ENCODE measurements around the gene CC2D1A.

Gene CC2D1A

DNA sequence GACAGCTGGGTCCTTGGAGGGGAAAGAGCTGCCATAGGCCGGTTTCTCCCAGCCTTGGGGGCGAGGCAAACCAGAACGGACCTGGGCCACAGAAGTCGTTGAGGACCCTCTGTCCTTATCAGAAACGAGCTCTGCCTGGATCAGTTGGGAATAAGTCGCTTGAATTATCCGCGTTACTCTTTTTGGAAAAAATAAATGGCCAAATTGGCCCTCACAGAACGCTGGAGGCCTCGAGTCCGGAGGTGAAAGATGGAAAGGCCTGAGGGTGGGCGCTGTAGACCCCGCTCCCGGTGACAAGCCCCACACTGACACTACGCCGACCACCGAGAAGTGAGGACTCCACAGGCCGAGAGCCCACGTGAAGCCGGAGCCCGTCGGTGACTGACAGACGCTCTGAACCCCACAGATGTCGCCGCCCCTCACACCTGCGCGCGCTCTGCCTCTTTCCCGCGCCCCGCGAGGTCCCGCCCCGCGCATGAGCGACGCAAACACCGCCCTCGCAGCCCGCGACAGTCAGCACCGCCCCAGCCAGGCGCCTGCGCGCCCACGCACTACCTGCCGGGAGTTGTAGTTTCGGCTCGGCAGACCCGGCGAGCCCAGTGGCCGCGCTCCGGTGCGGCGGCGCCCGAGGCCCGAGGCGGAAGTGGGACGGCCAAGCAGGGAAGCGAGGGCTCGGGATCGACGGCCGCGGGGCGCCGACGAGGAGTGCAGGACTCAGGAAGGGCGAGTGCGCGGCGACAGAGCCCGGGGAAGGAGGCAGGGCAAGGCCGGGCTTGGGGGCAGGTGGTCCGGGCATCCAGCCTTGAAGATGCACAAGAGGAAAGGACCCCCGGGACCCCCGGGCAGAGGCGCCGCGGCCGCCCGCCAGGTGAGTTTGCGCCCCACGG is at the start of gene CC2D1A, which contains the start of gene BRME1:
Gene CC2D1A, plus strand, starts transcription at position 568 of the 887 bp plus-strand sequence. Its CDS starts 241 bp downstream, at position 809.
Gene BRME1, minus strand, starts transcription at position 484 of the 887 bp plus-strand sequence. CDS start 1,225 bp downstream, outside the sequence.
- DNase-seq, result peak; percentile 82

DNA sequence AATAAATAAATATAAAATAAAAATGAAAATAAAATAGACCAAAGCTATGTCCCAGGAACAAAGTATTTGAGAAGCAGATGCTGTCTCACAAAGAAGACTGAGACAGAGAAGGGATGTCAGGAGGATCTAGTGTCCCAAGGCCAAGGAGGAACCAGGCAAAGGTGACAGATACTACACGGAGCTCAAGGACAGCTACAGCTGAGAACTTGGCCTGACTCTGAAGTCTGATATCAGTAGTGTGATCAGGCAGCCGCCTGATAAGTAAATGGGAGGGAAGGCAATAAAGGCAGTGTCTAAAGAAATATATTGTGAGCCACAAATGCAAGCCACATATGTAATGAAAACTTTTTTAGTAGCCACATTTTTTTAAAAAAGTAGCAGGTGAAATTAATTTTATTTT is 49.5 kb upstream of the CC2D1A start:
- no peak for DNase-seq

DNA sequence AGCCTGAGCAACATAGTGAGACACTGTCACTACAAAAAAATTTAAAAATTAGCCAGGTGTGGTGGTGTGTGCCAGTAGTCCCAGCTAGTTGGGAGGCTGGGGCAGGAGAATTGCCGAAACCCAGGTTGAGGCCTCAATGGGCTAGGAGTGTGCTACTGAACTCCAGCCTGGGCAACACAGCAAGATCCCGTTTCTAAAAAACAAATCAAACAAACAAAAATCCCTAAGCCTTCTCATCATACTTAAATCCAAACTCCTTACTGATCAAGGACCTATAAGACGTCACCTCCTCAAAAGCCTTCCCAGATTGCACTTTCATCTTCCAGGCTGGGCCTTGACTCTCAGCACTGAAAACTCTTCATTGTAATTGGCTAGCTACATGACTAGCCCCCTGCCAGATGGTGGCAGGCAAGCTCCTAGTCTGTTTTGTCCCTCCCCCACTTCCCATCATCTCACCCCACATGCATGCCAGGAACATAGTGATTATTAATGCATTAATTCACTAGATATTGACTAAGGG is 46.6 kb upstream of the CC2D1A start:
- DNase-seq, result peak; percentile 48

DNA sequence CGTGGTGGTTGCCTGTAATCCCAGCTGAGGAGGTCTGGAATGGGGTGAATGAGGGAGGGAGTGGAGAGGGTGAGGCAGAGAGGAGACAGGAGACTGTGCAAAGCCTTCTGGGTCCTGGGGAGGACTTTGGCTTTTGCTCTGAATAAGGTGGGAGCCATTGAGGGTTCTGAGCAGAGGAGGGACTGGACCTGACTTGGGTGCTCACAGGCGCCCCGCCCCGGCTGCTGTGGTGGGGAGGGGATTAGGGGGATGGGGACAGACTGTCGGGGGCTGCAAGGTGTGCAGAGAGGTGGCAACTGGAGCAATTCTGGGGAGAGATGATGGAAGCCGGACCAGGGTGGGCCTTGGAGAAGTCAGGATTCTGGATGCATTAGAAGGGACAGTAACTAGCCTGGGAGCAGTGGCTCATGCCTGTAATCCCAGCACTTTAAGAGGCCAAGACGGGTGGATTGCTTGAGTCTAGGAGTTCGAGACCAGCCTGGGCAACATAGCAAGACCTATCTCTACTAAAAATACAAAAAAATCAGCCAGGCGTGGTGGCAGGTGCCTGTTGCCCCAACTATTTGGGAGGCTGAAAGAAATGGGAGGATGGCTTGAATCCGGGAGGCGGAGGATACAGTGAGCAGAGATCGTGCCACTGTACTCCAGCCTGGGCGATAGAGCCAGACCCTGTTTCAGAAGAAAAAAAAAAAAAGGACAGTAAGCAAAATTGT is 45.2 kb upstream of the CC2D1A start:
- DNase-seq, result no peak

DNA sequence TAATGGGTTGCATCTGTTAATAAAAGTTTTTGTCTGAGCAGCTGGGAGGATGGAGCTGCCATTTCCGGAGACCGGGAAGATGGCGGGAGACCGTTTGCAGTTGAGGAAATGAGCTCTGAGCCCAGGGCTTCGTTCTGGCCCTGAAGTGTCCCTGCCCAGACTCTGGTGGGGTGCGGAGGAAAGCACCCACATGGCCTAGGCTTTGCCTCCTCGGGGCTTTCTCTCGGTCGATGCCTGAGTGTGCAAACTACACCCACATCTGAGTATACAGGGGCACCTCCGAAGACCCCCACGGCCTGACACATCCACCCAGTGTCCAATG is 44.6 kb upstream of the CC2D1A start:
- DNase-seq, result no peak

DNA sequence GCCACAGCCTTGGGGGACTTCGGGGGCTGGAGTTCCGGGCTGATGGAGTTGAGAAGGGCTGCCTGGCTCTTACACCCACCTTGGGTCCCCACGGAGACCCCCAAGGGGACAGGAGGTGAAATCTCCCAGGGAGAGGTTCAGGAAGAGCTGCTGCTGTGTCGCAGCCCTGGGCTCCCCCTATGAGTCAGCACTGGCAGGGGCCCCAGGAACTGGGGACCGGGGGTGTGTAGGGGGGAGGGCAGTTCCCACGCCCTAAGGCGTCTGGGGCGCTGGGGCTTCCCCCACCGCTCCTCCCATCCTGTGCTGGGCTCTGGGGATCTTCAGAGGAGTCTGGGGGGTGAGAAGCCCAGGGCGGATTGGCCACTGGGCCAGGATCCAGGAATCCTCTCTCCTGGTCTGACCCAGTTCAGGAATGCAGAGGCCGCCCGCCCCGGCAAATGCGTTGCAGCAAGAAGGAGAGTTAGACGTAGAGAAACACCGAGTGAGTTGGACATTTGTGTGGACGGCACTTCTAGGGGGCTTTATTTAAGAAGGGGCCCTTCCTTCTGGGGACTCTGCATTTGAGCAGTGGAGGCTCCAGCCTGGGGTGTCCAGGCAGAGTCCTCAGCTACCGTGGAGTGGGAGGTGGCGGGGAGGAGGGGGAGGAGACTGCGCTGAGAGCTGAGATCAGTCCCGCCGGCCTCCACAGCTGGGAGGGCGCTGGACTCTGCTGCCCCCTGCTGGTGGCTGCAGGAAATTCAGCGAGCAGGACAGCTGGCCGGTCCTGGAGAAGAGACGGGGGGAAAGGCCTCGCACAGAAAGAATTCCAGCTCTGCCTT is 44.1 kb upstream of the CC2D1A start:
- DNase-seq, result peak; percentile 77

DNA sequence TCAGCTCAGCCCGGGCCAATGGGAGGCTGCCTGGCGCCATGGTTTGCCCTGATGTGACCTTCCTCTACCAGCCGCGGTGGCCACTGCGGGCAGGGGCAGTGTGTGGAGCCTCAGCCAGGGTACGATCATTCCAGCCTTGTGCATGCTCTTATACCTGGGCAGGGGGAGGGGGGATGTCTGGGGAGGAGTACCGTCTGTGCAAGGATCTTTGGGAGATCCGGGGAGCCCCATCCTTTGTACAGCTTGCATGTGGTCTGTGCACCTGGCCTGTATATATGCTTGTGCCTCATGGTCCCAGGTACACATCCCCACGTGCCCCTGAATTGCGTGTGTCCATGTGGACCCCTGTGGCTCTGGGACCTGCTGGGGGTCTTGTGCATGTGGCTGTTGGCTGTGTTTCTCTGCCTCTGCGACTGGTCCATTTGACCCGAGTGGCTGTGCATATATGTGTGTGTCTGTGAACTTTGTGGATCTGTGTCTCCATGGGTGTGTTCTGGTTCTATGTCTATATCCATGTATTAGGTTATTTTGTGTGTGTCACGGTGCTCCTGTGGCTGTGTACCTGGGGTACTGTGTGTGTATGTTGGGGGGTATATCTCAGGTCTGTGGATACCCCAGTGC is 41.8 kb upstream of the CC2D1A start:
- no peak for DNase-seq

DNA sequence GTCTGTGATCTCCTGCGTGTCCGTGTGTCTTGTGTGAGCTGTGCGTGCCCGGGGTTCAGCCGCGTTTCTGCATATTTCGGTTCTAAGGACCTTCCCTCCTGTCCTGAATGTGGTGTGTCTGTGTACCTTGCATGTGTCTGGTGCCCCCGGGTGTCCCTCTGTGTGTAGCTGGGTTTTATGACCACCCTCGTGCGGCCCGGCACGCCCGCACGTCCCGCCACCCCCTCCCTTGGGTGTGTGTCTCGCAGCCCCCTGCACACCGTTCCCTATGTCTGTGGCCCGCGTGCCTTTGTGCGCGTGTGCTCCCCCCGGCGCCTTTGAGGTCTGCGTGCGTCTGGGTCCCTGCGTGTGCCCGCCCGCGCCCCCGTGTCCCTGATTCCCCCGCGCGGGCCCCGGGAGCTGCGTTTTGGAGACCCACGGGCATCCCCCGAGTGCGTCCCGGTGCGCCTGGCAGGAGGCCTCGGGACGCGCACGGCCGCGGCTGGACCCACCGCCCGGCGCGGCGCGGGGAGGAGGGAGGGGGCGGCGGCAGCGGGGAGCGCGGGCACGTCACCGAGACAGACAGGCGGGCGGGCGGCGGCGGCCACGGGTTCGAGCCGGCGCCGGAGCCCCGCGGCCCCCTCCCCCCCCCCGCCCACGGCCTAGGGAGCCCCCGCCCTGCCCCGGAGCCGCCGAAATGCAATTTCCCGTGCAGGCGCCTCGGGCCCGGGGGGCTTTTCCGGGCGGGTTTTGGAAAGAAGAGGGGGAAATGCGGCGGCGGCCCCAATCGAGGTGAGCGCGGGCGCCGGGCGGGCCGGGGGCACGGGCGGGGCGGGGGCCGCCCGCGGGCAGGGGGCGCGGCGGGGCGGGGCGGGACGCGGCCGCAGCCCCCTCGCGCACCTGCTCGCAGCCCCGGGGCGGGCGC is 41.1 kb upstream of the CC2D1A start:
- no peak for DNase-seq

DNA sequence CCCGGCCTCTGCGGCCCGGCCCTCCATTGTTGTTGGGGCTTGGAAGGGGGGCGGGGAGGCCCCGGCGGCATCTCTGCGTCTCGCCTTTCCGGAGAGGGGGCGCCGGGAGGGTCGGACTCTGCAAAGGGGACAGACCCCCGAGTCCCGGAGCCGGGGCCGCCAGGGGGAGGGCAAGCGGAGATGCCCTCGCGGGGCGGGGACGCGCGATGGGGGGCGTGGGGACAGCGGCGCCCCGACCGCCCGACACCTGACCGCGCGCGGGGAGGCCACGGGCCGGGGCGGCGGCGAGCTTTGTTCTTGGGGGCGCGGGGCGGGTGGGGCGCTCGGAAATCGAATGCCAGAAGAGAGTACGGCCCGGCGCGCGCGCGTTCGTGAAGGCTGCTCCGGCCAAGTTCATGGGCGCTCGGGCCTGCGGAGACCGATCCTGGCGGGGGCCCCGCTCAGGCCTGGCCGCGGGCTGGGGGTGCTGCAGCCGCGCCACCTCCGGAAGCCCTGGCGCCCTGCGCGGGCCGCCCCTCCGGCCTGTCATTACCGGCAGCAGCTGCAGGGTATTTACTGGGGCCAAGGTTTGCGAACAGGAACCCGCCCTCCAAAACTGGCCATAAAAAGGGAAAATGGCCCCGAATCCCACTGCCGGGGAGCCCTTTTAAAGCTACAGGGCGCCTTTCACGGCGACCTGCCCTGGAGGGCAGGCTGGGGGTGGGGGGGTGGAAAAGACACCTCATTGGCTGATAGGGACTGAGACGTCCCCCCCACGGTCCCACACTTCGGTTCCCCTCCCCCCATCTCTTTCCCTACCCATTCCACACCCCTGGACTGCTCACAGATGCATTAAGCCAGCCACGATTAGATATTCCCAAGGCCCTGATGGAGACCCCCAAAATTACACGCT is 40.2 kb upstream of the CC2D1A start:
- DNase-seq, result no peak

DNA sequence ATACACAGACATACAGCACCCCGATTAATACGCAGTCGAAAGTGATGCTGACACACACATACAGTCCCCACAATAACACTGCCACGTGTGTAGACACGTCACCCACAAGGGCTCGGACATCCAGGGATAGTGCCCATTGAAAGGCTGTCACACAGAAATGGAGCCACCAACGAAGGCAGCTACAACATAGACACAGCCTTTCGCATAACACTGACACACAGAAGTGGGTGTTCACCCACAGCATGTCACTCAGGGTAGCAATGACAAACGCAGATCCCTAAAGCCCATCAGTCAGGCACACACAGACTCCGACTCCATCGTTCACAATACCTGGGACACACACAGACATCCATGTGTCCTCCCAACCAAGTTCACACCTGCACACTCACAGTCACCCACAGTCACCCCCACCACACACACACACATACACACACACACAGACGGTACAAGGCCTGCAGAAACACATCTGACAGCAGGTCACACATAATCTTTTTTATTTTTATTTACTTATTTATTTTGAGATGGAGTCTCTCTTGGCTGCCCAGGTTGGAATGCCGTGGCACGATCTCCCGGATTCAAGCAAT is 39.4 kb upstream of the CC2D1A start:
- no peak for DNase-seq

DNA sequence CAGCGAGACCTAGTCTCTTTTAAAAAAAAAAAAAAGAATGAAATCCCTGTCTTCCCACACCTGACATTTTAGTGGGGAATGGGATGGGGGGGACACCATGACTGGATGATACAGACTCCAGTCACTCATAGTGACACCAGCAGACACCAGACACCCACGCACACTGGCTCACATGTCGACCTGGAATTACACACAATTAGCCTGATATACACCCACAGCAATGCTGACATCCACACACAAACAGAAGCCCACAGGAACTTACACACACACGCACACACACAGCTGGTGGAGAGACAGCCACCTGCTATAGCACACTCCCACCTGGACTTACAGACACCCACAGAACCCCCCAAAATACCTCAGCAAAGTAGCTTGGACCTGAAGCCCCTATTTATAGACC is 37.3 kb upstream of the CC2D1A start:
- no peak for DNase-seq

DNA sequence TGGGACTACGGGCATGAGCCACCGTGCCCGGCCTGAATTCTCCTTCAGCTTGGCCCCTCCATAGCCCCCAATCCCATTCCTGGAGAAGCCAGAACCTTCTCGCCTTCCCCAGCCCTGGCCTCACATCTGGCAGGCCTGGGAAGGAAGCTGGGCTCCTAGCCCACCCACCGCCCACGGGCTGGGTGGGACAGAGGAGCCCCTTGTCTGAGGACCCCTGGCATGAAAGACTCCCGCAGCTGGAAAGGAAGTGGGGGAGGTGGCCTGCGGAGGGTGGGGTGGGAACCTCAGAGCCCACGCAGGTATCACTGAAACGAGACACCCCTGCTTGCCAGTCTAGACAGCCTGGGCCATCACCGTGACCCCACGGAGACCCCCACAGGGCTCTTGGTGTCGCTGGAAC is 36.7 kb upstream of the CC2D1A start:
- DNase-seq, result no peak

DNA sequence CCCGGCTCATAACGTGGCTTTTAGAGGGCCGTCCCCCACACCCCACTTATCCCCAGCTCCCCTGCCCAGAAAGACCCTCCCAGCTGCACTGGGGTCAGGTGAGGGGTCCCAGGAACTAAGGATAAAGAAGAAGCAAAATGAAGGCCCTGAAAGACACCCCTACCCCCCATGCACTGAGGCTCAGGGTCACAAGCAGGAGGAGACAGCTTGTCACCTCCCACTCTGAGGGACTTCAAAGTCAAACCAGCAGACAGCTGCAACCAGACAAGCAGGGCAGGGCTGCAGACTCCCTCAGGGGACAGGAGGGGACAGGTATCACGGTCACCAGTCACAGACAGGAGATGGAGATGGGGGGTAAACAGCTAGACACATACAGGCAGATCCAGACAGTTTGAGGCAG is 35.1 kb upstream of the CC2D1A start:
- no peak for DNase-seq

DNA sequence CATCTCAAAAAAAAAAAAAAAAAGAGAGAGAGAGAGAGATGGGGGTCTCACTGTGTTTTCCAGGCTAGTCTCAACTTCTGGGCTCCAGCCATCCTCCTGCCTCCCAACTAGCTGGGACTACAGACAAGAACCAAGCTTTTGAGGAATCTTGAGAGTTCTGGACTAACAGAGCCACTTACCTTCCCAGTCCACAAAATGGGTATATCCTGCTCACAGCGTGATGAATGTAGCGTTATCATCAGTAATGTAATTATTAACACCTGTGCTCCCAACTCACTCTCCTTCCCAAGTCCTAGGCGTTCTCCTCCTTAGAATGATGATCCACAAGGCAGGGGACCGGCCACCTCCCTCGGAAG is 33.7 kb upstream of the CC2D1A start:
- DNase-seq, result no peak

DNA sequence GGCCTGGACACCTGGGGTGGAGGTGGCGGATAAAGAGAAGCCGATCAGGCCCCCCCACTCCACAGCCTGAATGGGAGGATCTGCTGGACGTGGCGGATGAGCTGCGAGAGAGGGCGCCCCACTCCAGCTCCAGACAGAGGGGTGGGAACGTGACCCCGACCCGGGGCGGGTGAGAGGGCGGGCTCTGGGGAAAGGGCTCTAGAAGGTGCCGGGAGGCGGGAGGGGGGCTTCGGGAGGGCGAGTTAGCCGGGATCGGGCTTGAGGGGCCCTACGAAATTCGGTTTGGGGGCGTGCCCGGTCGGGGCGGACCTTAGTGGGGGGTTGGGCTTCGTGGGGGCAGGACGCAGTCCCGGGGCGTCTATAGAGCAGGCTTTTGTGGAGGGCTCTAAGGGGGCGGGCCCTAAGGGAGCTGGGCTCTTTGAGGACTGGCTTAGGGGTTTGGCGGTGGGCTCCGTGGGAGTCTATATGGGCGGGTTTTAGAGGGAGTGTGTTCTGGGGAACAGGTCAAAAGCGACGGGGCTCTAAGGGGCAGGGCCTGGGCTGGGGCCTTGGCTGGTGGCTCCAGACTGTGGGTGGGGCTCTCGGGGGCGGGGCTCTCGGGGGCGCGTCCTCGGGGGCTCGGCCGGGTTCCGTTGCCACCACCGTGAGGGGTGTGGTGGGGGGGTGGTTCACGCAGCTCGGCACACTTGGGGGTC is 33.2 kb upstream of the CC2D1A start:
- no peak for DNase-seq

DNA sequence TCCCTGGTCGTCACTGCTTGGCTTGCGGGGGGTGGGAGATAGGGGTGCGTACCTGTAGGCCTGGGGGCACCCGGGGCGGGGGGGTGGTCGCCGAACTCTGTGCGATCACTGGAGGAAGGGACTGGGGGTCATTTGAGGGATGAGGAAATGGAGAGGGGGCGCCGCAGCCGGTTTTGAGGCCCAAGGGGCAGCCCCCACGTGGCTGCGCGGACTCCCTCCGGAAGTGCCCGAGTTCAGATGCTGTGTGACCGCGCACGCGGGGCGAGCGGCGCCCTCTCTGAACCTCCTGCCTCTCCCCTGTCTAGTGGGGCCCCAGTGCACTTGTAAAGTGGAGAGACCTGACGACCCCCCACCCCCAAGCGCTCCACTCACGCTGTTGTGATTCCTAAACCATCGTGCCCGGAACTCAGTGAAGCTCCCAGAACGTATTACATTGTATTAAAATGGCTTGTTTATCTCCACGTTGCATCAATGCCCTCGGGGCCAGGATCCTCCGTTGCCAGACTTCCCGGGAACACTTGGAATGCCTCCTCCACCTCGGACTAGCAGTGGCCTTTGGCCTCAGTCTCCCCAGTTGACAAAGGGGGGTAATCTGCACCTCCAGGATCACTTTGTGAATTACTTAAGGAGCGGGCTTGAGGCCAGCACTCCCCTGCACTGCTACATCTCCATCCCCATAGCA is 32.0 kb upstream of the CC2D1A start:
- no peak for DNase-seq

DNA sequence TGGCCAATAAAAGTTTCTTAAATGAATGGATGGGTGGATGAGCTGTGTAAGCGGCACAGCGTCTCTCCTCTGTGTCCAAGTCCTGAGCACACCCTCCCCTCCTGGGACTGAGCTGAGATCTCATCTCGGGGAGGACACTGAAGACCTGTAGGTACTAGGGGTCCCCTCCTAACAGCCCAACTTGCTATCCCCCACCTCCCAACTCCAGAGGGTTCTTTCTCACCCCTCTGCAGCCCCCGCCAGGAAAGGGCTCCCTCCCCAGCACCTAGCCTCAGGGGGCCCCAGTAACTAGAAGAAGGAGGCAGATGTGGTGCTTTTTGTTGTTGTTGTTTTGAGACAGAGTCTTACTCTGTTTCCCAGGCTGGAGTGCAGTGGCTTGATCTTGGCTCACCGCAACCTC is 30.2 kb upstream of the CC2D1A start:
- DNase-seq, result no peak

DNA sequence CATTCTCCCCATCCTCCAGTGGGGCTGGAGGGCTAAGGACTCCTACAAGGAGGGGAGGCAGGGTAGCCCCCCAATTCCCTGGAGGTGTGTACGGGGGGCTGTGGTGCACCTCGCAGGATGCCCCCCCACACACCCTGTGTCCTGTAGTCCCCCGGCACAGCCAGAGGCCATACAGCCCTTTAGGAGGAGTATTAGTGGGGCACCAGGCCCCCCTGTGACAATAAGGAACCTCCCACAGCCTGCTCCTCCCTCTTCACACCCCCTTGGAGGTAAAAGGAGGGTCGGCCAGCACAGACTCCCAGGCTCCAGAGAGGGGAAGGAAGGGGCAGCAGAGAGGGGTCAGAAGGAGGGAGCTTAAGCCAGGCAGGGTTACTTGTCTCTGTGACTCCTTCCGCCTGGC is 29.2 kb upstream of the CC2D1A start, which contains the start of gene NANOS3:
Gene NANOS3, plus strand, starts transcription at position 301 of the 400 bp plus-strand sequence. CDS start 115 bp downstream, outside the sequence.
- no peak for DNase-seq

DNA sequence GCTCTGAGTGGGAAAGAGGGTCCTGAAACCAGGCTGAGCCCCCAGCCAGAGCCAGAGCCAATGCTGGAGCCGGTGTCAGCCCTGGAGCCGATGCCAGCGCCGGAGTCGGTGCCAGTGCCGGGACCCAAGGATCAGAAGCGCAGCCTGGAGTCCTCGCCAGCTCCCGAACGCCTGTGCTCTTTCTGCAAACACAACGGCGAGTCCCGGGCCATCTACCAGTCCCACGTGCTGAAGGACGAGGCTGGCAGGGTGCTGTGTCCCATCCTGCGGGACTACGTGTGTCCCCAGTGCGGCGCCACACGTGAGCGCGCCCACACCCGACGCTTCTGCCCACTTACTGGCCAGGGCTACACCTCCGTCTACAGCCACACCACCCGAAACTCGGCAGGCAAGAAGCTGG is 28.7 kb upstream of the CC2D1A start:
- DNase-seq, result no peak

Data from HCEC 1CT (cell line).